HG03575 (cell line): ENCODE data around the gene HOXB7.

Experiments used
- ATAC-seq: cut with Tn5 transposase; IDR thresholded peaks from one replicate; pipeline ENCODE4 v1.9.1; 2021; ENCODE audit not compliant: unreplicated experiment, insufficient number of reproducible peaks, low FRiP score; ENCODE audit errors: extremely low read depth

HOXB7 gene

GRCh38 chr17:48588528-48588927 lies 22.3 kb downstream of the HOXB7 start:
- ATAC-seq = no peak

- no peak for ATAC-seq
Measured at GRCh38 chr17:48588074-48588415, 22.8 kb downstream of the HOXB7 start.

- no peak for ATAC-seq
Measured at GRCh38 chr17:48587276-48588073, 23.3 kb downstream of the HOXB7 start.

GRCh38 chr17:48586355-48587258 lies 24.2 kb downstream of the HOXB7 start:
- ATAC-seq = no peak

GRCh38 chr17:48584223-48584741 lies 26.5 kb downstream of the HOXB7 start:
- no peak for ATAC-seq

GRCh38 chr17:48583708-48584222 lies 27.1 kb downstream of the HOXB7 start:
- no peak for ATAC-seq

GRCh38 chr17:48582750-48583069 lies 28.1 kb downstream of the HOXB7 start:
- no peak for ATAC-seq

- ATAC-seq = no peak
Measured at GRCh38 chr17:48579760-48580554, 30.9 kb downstream of the HOXB7 start.

- ATAC-seq = no peak
Measured at GRCh38 chr17:48579471-48579759, 31.4 kb downstream of the HOXB7 start.

GRCh38 chr17:48578616-48579470 lies 32.0 kb downstream of the HOXB7 start:
- no peak for ATAC-seq

- no peak for ATAC-seq
Measured at GRCh38 chr17:48577946-48578615, 32.7 kb downstream of the HOXB7 start, which contains the start of gene HOXB4. Gene HOXB4 (minus strand): TSS chr17:48578350. CDS start chr17:48578319, 31 bp downstream.

GRCh38 chr17:48577330-48577945 lies 33.4 kb downstream of the HOXB7 start:
- ATAC-seq = no peak

- no peak for ATAC-seq
Measured at GRCh38 chr17:48576479-48577309, 34.1 kb downstream of the HOXB7 start.

GRCh38 chr17:48575673-48576478 lies 34.9 kb downstream of the HOXB7 start:
- ATAC-seq = no peak

GRCh38 chr17:48575066-48575582 lies 35.7 kb downstream of the HOXB7 start:
- ATAC-seq = no peak
